PC-9 (cell line): ENCODE results near the gene BTG4. TPM values are rescaled to one million over a fixed set of nuclear protein-coding genes. Genes with fewer than 3 reads are reported as not detected.

Source experiments
- BruUV-seq: library from RNA; stranded (reverse); fragments of 400-500 nt; replicated peaks from 2 replicates; lab custom pipeline; 2021; lab: Mats Ljungman, UMichigan
- CTCF ChIA-PET: fragments of 300-600 bp; sonication (Branson Sonifier 250); formaldehyde crosslinking; loops from one replicate; lab custom pipeline; 2022; ENCODE audit warnings: antibody characterized with exemption; lab: Charles Lee
- POLR2A ChIA-PET: fragments of 300-600 bp; sonication (Branson Sonifier 250); formaldehyde crosslinking; loops from one replicate; lab custom pipeline; 2022; ENCODE audit warnings: antibody characterized with exemption; ENCODE audit not compliant: unreplicated experiment; lab: Charles Lee
- DNase-seq, 2 experiments: peaks; one replicate each; pipeline versions ENCODE4 v3.0.0 to v3.0.0-alpha.2; 2015 to 2022; ENCODE audit warnings: mixed read lengths in 1 of 2
- H2AFZ ChIP-seq: fragments of 200-600 bp; sonication (generic); 2 replicates; pipeline ENCODE4 v1.8.1; 2017; ENCODE audit warnings: antibody characterized with exemption
- H3F3A ChIP-seq: fragments of 200-600 bp; sonication (generic); 2 replicates; pipeline ENCODE4 v1.8.1; 2017; ENCODE audit warnings: antibody characterized with exemption, mild to moderate bottlenecking, low read depth; ENCODE audit not compliant: insufficient read depth
- H3K27ac ChIP-seq: fragments of 200-600 bp; sonication (generic); 2 replicates; pipeline ENCODE4 v1.6.1; 2016; ENCODE audit warnings: mixed run types
- H3K27me3 ChIP-seq: fragments of 200-600 bp; sonication (generic); 2 replicates; pipeline ENCODE4 v1.6.1; 2016; ENCODE audit warnings: low read depth, mixed run types; ENCODE audit not compliant: insufficient read depth
- H3K36me3 ChIP-seq: fragments of 200-600 bp; sonication (generic); 2 replicates; pipeline ENCODE4 v1.6.1; 2016; ENCODE audit warnings: low read depth, mixed run types
- H3K4me1 ChIP-seq: fragments of 200-600 bp; sonication (generic); replicated peaks from 2 replicates; pipeline ENCODE4 v1.6.1; 2016; ENCODE audit warnings: mixed run types; ENCODE audit not compliant: insufficient read depth
- H3K4me2 ChIP-seq: fragments of 200-600 bp; sonication (generic); 2 replicates; pipeline ENCODE4 v1.6.1; 2017; ENCODE audit warnings: mixed run types
- H3K4me3 ChIP-seq: fragments of 200-600 bp; sonication (generic); 2 replicates; pipeline ENCODE4 v1.6.1; 2016; ENCODE audit warnings: mixed run types
- H3K79me2 ChIP-seq: fragments of 200-600 bp; sonication (generic); 2 replicates; pipeline ENCODE4 v1.6.1; 2017; ENCODE audit warnings: low read depth, mixed run types
- H3K9me2 ChIP-seq: fragments of 200-600 bp; sonication (generic); 2 replicates; pipeline ENCODE4 v1.8.1; 2017; ENCODE audit warnings: mild to moderate bottlenecking; ENCODE audit not compliant: insufficient read depth
- H3K9me3 ChIP-seq: fragments of 200-600 bp; sonication (generic); 2 replicates; pipeline ENCODE4 v1.8.1; 2016; ENCODE audit warnings: low read depth; ENCODE audit not compliant: insufficient read depth
- H4K20me1 ChIP-seq: fragments of 200-600 bp; sonication (generic); 2 replicates; pipeline ENCODE4 v1.8.1; 2017; ENCODE audit not compliant: insufficient read depth
- CTCF ChIP-seq: fragments of 200-600 bp; sonication (generic); conservative IDR thresholded peaks from 2 replicates; pipeline ENCODE4 v1.6.1; 2017; ENCODE audit warnings: mixed run types, antibody characterized with exemption, mild to moderate bottlenecking, moderate library complexity
- EZH2 ChIP-seq: fragments of 200-600 bp; sonication (generic); IDR thresholded peaks from 2 replicates; pipeline ENCODE4 v1.8.0; 2017; ENCODE audit warnings: antibody characterized with exemption, low read depth
- intact Hi-C: fragments of 100-400 bp; cut with micrococcal nuclease; formaldehyde crosslinking; loops from one replicate; pipeline ENCODE4 v1.10.0; 2022; ENCODE audit not compliant: unreplicated experiment
- total RNA-seq: library from RNA; stranded (reverse); gene quantifications from 2 replicates; pipeline ENCODE4 v1.2.3, GENCODE V29; 2021

BTG4 gene
- total RNA-seq, 1 experiment from 2014 or later: not detected

- Histone ChIP-seq H3K4me1 (peaks cover 28% of the 10 kb centered on the region), H3K27me3 (no peaks in the 10 kb centered on the region), H4K20me1 (no peaks in the 10 kb centered on the region), H3K36me3 (peaks cover 10% of the 10 kb centered on the region; the same call in 1 of the 2 replicates), H3K9me3 (peaks cover 6% of the 10 kb centered on the region), H3K9me2 (no peaks in the 10 kb centered on the region), H3K27ac (peak overlapping the region; percentile 66), H3K4me2 (peak overlapping the region; percentile 32; the same call in 1 of the 2 replicates), H2AFZ (no peak overlapping the region), H3F3A (peaks cover 26% of the 10 kb centered on the region), H3K79me2 (no peaks in the 10 kb centered on the region), H3K4me3 (no peak overlapping the region)
- no peak for DNase-seq
- ChIA-PET CTCF (no interaction called here), POLR2A (no interaction called here)
- no TSS peak for BruUV-seq
- intact Hi-C loops: no loop called here
- no peak for TF ChIP-seq EZH2
- no peak for TF ChIP-seq CTCF
Measured at GRCh38 chr11:111560800-111561199, 48.6 kb upstream of the BTG4 start.

GRCh38 chr11:111559800-111560464 lies 47.7 kb upstream of the BTG4 start:
- Histone ChIP-seq H3K27me3 (no peaks in the 10 kb centered on the region), H4K20me1 (no peaks in the 10 kb centered on the region), H3K4me1 (peaks cover 36% of the 10 kb centered on the region), H3K9me3 (peaks cover 12% of the 10 kb centered on the region), H3K27ac (no peak overlapping the region), H3K36me3 (peaks cover 14% of the 10 kb centered on the region; the same call in 1 of the 2 replicates), H3K79me2 (no peaks in the 10 kb centered on the region), H3F3A (peaks cover 34% of the 10 kb centered on the region), H3K4me3 (no peak overlapping the region), H3K4me2 (no peak overlapping the region), H2AFZ (no peak overlapping the region), H3K9me2 (no peaks in the 10 kb centered on the region)
- no peak for DNase-seq
- ChIA-PET CTCF (no interaction called here), POLR2A (no interaction called here)
- intact Hi-C loops: loop anchor here (5.0 kb wide), 1 partner anchor 597 kb away; no protein-coding TSS in a partner anchor
- no peak for TF ChIP-seq EZH2
- no peak for TF ChIP-seq CTCF
- BruUV-seq: no TSS peak

- peaks cover 38% of the 10 kb centered on the region for H3F3A ChIP-seq
- DNase-seq: peak; percentile 43 to 58
- H3K27ac ChIP-seq: peak overlapping the region; percentile 18; the same call in 1 of the 2 replicates
- peaks cover 12% of the 10 kb centered on the region for H3K9me3 ChIP-seq
- H3K9me2 ChIP-seq: no peaks in the 10 kb centered on the region
- H3K79me2 ChIP-seq: no peaks in the 10 kb centered on the region
- TF ChIP-seq EZH2 (no peak), CTCF (no peak)
- H3K27me3 ChIP-seq: no peaks in the 10 kb centered on the region
- H2AFZ ChIP-seq: no peak overlapping the region
- POLR2A ChIA-PET: interaction anchor here (0.6 kb wide), 1 partner anchor 26 kb away, joined by 3 read pairs; no protein-coding TSS in a partner anchor
- intact Hi-C loops: loop anchor here (5.0 kb wide), 1 partner anchor 600 kb away; no protein-coding TSS in a partner anchor
- TSS peak; percentile 95 for BruUV-seq
- no peaks in the 10 kb centered on the region for H4K20me1 ChIP-seq
- H3K4me1 ChIP-seq: peaks cover 41% of the 10 kb centered on the region
- no peak overlapping the region for H3K4me3 ChIP-seq
- no peak overlapping the region for H3K4me2 ChIP-seq
- CTCF ChIA-PET: interaction anchor here (0.7 kb wide), 1 partner anchor 16 kb away, joined by 5 read pairs; no protein-coding TSS in a partner anchor
- H3K36me3 ChIP-seq: peaks cover 14% of the 10 kb centered on the region; the same call in 1 of the 2 replicates
Measured at GRCh38 chr11:111557425-111558111, 45.4 kb upstream of the BTG4 start.
